Lower leg skin (tissue), 4 donors: ENCODE results near the gene SPEG. TPM values are rescaled to one million over a fixed set of nuclear protein-coding genes. Genes with fewer than 3 reads are reported as not detected.

Experiments used
- DNase-seq, 2 donors: peaks; one replicate each; pipeline ENCODE4 v3.0.0-alpha.2; 2019; ENCODE audit warnings: low spot score in 2 of 2
- H3K4me3 ChIP-seq: fragments of 200-600 bp; sonication (generic); 2 replicates; pipeline ENCODE4 v1.5.1; 2017; ENCODE audit warnings: mild to moderate bottlenecking, low read depth; ENCODE audit not compliant: poor library complexity, severe bottlenecking
- POLR2A ChIP-seq, 2 donors: fragments of 450-650 bp; IDR thresholded peaks; one replicate each; pipeline ENCODE4 v1.6.1; 2016 to 2017; ENCODE audit warnings: antibody characterized with exemption in 2 of 2, mild to moderate bottlenecking in 1 of 2, moderate library complexity in 1 of 2
- WGBS, 2 donors: methylation state at CpG; one replicate each; pipeline ENCODE4 v1.1.5; 2018; 5-methylcytosine and 5-hydroxymethylcytosine counted together
- intact Hi-C: fragments of 100-400 bp; cut with DNase I; formaldehyde crosslinking; loops from one replicate; pipeline ENCODE4 v1.15.0; 2023; ENCODE audit warnings: low total_unique reads
- total RNA-seq, 4 donors: library from RNA; depleted of rRNA; stranded (reverse); fragments of >200 nt; gene quantifications; one replicate each; pipeline ENCODE4 v1.1.0, GENCODE V29; 2016
- TF ChIP-seq, protein P1 (sequence below), 3 donors: fragments of 450-650 bp; IDR thresholded peaks; one replicate each; pipeline ENCODE4 v1.5.1; 2016; ENCODE audit warnings: antibody characterized with exemption in 3 of 3, mild to moderate bottlenecking in 3 of 3, moderate library complexity in 2 of 3

SPEG gene
- total RNA-seq: 10 to 100 TPM in 1 of 4 donors, 1 to 10 TPM in 3; 3.3 to 11.4 (median 5.3) TPM

DNA sequence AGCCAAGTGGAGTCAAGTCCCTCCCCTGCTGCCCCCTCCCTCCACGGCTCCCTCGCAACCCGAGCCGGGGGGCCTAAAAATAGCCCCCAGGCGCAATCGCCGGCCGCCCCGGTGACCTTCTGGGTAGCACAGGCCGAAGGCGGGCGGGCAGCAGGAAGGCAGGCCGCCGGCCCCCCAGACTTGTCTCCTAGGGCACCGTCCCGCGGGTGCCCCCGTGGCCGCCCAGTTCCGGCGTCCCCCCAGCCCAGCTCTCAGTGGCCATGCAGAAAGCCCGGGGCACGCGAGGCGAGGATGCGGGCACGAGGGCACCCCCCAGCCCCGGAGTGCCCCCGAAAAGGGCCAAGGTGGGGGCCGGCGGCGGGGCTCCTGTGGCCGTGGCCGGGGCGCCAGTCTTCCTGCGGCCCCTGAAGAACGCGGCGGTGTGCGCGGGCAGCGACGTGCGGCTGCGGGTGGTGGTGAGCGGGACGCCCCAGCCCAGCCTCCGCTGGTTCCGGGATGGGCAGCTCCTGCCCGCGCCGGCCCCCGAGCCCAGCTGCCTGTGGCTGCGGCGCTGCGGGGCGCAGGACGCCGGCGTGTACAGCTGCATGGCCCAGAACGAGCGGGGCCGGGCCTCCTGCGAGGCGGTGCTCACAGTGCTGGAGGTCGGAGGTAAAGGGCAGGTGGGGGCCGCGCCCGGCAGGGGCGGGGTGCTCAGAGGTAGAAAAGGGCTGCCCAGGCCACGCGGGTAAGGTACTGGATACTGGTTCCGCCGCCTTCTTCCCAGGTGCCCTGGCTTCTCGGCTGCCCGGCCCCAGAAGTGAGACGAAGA is at the start of gene SPEG:
TSS of gene SPEG (plus strand) at position 126 of the 808 bp plus-strand sequence. CDS start at position 261, 135 bp downstream.
- DNase-seq: no peak
- H3K4me3 ChIP-seq: no peak within 1 kb of the TSS
- TF ChIP-seq, protein P1, sequence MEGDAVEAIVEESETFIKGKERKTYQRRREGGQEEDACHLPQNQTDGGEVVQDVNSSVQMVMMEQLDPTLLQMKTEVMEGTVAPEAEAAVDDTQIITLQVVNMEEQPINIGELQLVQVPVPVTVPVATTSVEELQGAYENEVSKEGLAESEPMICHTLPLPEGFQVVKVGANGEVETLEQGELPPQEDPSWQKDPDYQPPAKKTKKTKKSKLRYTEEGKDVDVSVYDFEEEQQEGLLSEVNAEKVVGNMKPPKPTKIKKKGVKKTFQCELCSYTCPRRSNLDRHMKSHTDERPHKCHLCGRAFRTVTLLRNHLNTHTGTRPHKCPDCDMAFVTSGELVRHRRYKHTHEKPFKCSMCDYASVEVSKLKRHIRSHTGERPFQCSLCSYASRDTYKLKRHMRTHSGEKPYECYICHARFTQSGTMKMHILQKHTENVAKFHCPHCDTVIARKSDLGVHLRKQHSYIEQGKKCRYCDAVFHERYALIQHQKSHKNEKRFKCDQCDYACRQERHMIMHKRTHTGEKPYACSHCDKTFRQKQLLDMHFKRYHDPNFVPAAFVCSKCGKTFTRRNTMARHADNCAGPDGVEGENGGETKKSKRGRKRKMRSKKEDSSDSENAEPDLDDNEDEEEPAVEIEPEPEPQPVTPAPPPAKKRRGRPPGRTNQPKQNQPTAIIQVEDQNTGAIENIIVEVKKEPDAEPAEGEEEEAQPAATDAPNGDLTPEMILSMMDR (IDR thresholded peaks at IDR 0.05): no peak
- no peak for TF ChIP-seq POLR2A (IDR thresholded peaks at IDR 0.05)
- WGBS, 2 donors: 13 to 24% methylated on average over 38 to 46 of the region's 77 CpGs
- intact Hi-C loops: no loop called here

DNA sequence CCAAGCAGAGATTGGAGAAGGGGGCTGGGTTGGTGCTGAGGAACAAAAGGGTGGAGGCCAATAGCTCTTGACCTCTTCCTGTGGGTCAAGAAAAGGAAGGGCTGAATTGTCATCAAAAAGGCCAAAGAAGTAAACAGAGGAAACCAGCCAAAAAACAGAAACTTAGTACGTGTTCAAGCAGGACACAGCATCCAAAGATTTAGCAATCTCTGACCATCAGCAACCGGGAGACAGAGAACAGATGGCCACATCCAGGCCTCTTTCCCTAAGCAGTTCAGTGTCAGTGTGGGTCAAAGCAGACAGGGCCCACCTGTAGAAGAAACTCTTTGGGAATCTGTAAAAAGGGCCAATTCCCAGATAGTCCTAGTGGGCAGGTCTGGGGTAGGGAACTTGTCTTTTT is 49.8 kb upstream of the SPEG start:
- TF ChIP-seq, protein P1 (IDR thresholded peaks at IDR 0.05): no peak
- no peak for TF ChIP-seq POLR2A (IDR thresholded peaks at IDR 0.05)
- intact Hi-C loops: no loop called here
- H3K4me3 ChIP-seq: no peak overlapping the region
- DNase-seq: no peak
- 74 to 83% methylated on average over 2 of the region's 2 CpGs for WGBS, 2 donors

DNA sequence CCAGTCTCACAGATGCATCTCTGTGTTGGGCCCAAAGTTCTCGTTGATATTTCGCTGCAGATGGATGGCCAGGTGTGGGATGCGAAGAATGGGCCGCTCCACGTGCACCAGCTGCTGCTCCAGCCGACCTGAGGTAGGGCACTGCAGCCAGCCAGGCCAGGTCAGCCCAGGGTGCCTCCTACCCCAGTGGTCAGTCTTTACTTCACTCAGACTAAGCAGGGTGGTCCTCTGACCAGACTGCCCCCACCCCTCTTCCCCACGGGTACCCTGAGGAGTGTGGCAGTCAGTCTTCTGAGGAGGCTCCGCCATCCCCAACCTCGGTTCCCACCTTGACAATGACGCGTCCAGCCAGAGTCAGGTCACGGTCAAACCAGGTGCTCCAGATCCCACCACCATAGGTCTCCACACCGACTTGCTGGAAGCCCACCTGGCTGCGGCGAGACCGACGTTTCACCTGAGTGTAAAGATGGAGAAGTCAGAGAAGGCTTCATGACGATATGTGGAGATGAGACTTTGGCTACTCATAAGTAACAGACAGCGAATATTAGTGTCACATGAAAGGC is 48.6 kb upstream of the SPEG start:
- TF ChIP-seq POLR2A (IDR thresholded peaks at IDR 0.05): no peak
- TF ChIP-seq, protein P1 (IDR thresholded peaks at IDR 0.05): no peak
- intact Hi-C loops: no loop called here
- no peak overlapping the region for H3K4me3 ChIP-seq
- 96 to 97% methylated on average over 18 to 19 of the region's 19 CpGs for WGBS, 2 donors
- DNase-seq: no peak

DNA sequence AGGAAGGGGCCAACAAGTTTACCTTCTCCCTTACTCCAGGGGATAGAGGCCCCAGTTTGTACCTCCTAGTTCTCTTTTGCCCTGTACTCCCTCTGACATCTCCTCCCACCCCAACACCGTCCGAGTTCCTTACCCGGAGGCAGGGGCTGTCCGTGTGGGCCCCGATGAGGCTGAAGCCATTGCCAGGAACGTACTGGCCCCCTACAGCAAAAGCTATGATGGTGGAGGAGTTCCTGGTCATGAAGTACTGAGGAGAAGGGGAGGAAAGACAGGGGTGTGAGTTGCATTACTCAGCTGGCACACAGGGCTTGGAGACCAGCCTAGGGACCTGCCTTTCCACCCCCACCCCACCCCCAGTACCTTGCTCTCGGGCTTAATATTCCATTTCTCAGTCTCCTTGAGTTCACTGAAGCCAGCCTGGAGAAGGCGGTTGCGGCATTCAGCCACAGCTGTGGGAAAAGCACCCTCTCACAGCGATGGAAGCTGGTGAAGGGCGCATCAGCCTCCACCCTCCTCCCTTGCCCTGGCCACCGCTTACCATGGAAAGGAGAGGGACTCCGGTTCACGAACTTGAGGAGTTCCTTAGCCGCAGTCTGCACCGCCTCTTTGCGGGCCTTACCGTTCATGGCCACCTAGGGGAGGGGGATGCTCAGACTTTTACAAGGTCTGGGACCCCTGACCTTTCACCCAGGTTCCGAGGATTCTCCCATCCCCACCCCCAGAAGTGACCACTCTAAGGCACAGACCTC is 47.9 kb upstream of the SPEG start:
- TF ChIP-seq POLR2A (IDR thresholded peaks at IDR 0.05): no peak
- TF ChIP-seq, protein P1 (IDR thresholded peaks at IDR 0.05): no peak
- WGBS, 2 donors: 40 to 48% methylated on average over 19 of the region's 19 CpGs
- no peak for DNase-seq
- intact Hi-C loops: no loop called here
- peak overlapping the region; percentile 48 for H3K4me3 ChIP-seq

DNA sequence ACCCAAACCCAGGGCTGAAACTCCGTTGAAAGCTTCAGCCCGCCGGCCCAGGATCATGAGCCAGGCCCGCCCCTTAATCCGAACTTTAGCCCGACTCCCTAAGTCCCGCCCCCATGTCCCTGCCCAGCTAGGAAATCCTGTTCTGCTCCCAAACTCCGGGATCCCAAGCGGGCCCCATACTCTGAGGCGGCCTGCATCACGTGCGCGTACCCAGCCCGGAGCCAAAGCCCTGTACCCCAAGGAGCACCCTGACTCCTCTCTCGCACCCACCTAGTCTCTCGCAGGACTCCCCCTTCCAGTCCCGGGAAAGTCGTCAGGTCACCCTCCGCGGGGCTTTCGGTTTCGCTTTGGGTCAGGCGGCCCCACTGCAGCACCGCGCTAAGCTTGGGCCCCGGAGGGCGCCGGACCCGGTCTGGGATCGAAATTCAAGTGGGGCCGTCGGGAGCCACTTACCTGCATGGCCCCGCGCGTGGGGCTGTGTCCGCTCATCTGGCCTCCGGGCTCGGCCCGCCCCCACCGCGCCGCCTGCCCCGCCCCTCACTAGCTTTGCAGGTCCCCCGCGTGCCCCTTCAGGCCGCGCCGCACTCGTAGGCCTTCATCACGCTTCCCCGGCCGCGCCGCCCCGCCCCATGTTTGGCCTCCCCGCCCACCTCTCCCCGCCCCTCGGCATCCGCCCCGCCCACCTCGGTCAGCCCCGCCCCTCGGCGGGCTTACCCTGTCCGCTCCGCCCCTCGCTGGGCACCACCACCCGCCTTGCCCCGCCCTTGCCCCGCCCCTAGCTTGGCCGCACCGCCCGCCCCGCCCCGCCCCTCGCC is 47.1 kb upstream of the SPEG start, which contains the start of gene DNPEP:
TSS of gene DNPEP (minus strand) at position 607 of the 815 bp plus-strand sequence. CDS start at position 489, 118 bp downstream.
- TF ChIP-seq, protein P1 (IDR thresholded peaks at IDR 0.05): no peak
- TF ChIP-seq POLR2A (IDR thresholded peaks at IDR 0.05): no peak
- DNase-seq: peak; percentile 89 to 98
- 0 to 1% methylated on average over 35 to 47 of the region's 76 CpGs for WGBS, 2 donors
- intact Hi-C loops: no loop called here
- peak within 1 kb of the TSS; percentile 48 for H3K4me3 ChIP-seq
